K562 (cell line): ENCODE data around the gene CDKL1. TPM values are rescaled to one million over a fixed set of nuclear protein-coding genes. Genes with fewer than 3 reads are reported as not detected.

Experiments used
- AFF4 ChIP-seq: sonication (generic); formaldehyde crosslinking; IDR thresholded peaks from 2 replicates; pipeline ENCODE4 v1.8.0; 2023; ENCODE audit warnings: mild to moderate bottlenecking, missing genetic modification reagents
- C11orf30 ChIP-seq: fragments of 450-650 bp; IDR thresholded peaks from 2 replicates; pipeline ENCODE4 v1.6.1; 2016; ENCODE audit warnings: low read depth, mild to moderate bottlenecking
- FUS ChIP-seq: fragments of 200-400 bp; formaldehyde crosslinking; optimal IDR thresholded peaks from 2 replicates; pipeline ENCODE3; 2017; ENCODE audit warnings: low read depth, low read length
- GATAD2B ChIP-seq: fragments of 450-650 bp; IDR thresholded peaks from 2 replicates; pipeline ENCODE4 v1.6.1; 2017; ENCODE audit warnings: mild to moderate bottlenecking, borderline replicate concordance
- HMGN3 ChIP-seq: IDR thresholded peaks from 2 replicates; pipeline ENCODE4 v1.6.1; 2011; ENCODE audit warnings: borderline replicate concordance, low read depth, mild to moderate bottlenecking, mixed read lengths, low read length; ENCODE audit not compliant: insufficient read length; ENCODE audit errors: extremely low read depth
- HNRNPH1 ChIP-seq: fragments of 200-400 bp; formaldehyde crosslinking; optimal IDR thresholded peaks from 2 replicates; pipeline ENCODE3; 2017; ENCODE audit warnings: low read depth, mild to moderate bottlenecking, low read length, moderate library complexity
- MAFG ChIP-seq: fragments of 450-650 bp; conservative IDR thresholded peaks from 2 replicates; pipeline ENCODE4 v1.6.1; 2016; ENCODE audit warnings: missing genetic modification characterization, missing compliant biosample characterization
- NEUROD1 ChIP-seq: fragments of 150-350 bp; IDR thresholded peaks from 2 replicates; pipeline ENCODE4 v1.6.1; 2014; ENCODE audit warnings: borderline replicate concordance, low read length, low read depth; ENCODE audit not compliant: partially characterized antibody
- PCBP1 ChIP-seq: fragments of 200-400 bp; formaldehyde crosslinking; IDR thresholded peaks from 2 replicates; pipeline ENCODE4 v1.6.1; 2018; ENCODE audit warnings: mild to moderate bottlenecking, low read depth, low read length; ENCODE audit not compliant: poor library complexity, severe bottlenecking
- RBBP5 ChIP-seq: fragments of 200-600 bp; sonication (generic); IDR thresholded peaks from 2 replicates; pipeline ENCODE4 v1.6.1; 2012; ENCODE audit warnings: borderline replicate concordance, mild to moderate bottlenecking, low read length, control low read depth, inconsistent platforms; ENCODE audit not compliant: insufficient read depth, poor library complexity, severe bottlenecking
- ZNF316 ChIP-seq: fragments of 450-650 bp; IDR thresholded peaks from 2 replicates; pipeline ENCODE4 v1.6.1; 2016
- polyA plus RNA-seq, 8 experiments: library from polyadenylated mRNA; depleted of rRNA in 4 of 8; stranded (reverse) in 5 of 8; unstranded in 3 of 8; fragments of >200 nt; fragmentation: Nextera tagmentation in 2 of 8; fragmentation: Illumina TruSeq in 1 of 8; extraction: Ambion mirVana in 2 of 8; extraction: Trizol in 1 of 8; gene quantifications; 2 replicates each; pipeline versions ENCODE4 v1.2.1 to v1.2.3, GENCODE V29; 2011 to 2014; ENCODE audit warnings: inconsistent platforms in 1 of 8, missing spikeins in 1 of 8
- total RNA-seq, 7 experiments: library from RNA; depleted of rRNA in 6 of 7; stranded (reverse); fragments of >200 nt in 6 of 7; fragmentation: Illumina TruSeq in 2 of 7; extraction: Trizol in 2 of 7; gene quantifications; 2 replicates each; pipeline versions ENCODE4 v1.2.1 to v1.2.3, GENCODE V29; 2011 to 2021; ENCODE audit warnings: low replicate concordance in 1 of 7
- TF ChIP-seq, protein P1 (sequence below): fragments of 250-450 bp; sonication (Bioruptor Pico); IDR thresholded peaks from 2 replicates; pipeline ENCODE4 v1.4.0; 2020
- TF ChIP-seq, protein P2 (sequence below), 2 experiments: IDR thresholded peaks; 2 replicates each; pipeline ENCODE4 v1.6.1; 2011; ENCODE audit warnings: borderline replicate concordance in 1 of 2, control low read depth in 1 of 2, low read depth in 1 of 2, low read length in 1 of 2, mild to moderate bottlenecking in 1 of 2, mixed read lengths in 1 of 2, moderate library complexity in 1 of 2; ENCODE audit not compliant: insufficient read depth in 1 of 2, insufficient read length in 1 of 2, poor library complexity in 1 of 2, severe bottlenecking in 1 of 2; ENCODE audit errors: extremely low read depth in 1 of 2
- TF ChIP-seq, protein P3 (sequence below): fragments of 250-450 bp; sonication (Bioruptor Pico); IDR thresholded peaks from 2 replicates; pipeline ENCODE4 v1.9.0; 2021; ENCODE audit warnings: mild to moderate bottlenecking

Gene CDKL1
- total and polyA plus RNA-seq, 9 of the 15 experiments (the other 6 are each of a cell fraction or from before 2014, with no cell fraction given), result 2.3 to 35.0 (median 7.5) TPM

- TF ChIP-seq PCBP1 (peak; percentile 69), AFF4 (no peak; the same call in 1 of the 2 replicates), HNRNPH1 (no peak), NEUROD1 (no peak), ZNF316 (peak; percentile 83), FUS (peak; percentile 73), MAFG (tag) (peak; percentile 60), GATAD2B (peak; percentile 50; the same call in 1 of the 2 replicates), RBBP5 (peak; percentile 29), HMGN3 (peak; percentile 45), C11orf30 (peak; percentile 77)
- TF ChIP-seq, protein P1, sequence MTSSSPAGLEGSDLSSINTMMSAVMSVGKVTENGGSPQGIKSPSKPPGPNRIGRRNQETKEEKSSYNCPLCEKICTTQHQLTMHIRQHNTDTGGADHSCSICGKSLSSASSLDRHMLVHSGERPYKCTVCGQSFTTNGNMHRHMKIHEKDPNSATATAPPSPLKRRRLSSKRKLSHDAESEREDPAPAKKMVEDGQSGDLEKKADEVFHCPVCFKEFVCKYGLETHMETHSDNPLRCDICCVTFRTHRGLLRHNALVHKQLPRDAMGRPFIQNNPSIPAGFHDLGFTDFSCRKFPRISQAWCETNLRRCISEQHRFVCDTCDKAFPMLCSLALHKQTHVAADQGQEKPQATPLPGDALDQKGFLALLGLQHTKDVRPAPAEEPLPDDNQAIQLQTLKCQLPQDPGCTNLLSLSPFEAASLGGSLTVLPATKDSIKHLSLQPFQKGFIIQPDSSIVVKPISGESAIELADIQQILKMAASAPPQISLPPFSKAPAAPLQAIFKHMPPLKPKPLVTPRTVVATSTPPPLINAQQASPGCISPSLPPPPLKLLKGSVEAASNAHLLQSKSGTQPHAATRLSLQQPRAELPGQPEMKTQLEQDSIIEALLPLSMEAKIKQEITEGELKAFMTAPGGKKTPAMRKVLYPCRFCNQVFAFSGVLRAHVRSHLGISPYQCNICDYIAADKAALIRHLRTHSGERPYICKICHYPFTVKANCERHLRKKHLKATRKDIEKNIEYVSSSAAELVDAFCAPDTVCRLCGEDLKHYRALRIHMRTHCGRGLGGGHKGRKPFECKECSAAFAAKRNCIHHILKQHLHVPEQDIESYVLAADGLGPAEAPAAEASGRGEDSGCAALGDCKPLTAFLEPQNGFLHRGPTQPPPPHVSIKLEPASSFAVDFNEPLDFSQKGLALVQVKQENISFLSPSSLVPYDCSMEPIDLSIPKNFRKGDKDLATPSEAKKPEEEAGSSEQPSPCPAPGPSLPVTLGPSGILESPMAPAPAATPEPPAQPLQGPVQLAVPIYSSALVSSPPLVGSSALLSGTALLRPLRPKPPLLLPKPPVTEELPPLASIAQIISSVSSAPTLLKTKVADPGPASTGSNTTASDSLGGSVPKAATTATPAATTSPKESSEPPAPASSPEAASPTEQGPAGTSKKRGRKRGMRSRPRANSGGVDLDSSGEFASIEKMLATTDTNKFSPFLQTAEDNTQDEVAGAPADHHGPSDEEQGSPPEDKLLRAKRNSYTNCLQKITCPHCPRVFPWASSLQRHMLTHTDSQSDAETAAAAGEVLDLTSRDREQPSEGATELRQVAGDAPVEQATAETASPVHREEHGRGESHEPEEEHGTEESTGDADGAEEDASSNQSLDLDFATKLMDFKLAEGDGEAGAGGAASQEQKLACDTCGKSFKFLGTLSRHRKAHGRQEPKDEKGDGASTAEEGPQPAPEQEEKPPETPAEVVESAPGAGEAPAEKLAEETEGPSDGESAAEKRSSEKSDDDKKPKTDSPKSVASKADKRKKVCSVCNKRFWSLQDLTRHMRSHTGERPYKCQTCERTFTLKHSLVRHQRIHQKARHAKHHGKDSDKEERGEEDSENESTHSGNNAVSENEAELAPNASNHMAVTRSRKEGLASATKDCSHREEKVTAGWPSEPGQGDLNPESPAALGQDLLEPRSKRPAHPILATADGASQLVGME, result 0 out of 2 replicates have a peak, but pooled peaks have one; percentile 11
- TF ChIP-seq, protein P2, sequence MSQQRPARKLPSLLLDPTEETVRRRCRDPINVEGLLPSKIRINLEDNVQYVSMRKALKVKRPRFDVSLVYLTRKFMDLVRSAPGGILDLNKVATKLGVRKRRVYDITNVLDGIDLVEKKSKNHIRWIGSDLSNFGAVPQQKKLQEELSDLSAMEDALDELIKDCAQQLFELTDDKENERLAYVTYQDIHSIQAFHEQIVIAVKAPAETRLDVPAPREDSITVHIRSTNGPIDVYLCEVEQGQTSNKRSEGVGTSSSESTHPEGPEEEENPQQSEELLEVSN (IDR thresholded peaks at IDR 0.05; ENCODE audit: borderline replicate concordance in 1 of 2, extremely low read depth in 1 of 2, insufficient read depth in 1 of 2, insufficient read length in 1 of 2, low read depth in 1 of 2, low read length in 1 of 2, poor library complexity in 1 of 2, severe bottlenecking in 1 of 2), result peak; percentile 84 to 91
- TF ChIP-seq, protein P3, sequence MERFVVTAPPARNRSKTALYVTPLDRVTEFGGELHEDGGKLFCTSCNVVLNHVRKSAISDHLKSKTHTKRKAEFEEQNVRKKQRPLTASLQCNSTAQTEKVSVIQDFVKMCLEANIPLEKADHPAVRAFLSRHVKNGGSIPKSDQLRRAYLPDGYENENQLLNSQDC (CRISPR knock-in tag), result no peak
Measured at GRCh38 chr14:50396631-50397389, at the start of gene CDKL1 (continued).
